ENCODE results near the gene RAPGEF5.
"Not testable (repeated sequence)": the region's sequence is repeated elsewhere in the genome, so short reads cannot be mapped to it uniquely, and the experiment has no call there.

The RAPGEF5 gene

GRCh38 chr7:22117222-22117621 lies 239.7 kb downstream of the RAPGEF5 start:
- no peak for DNase-seq (ENCODE audit: low read depth)

- no peak for DNase-seq (ENCODE audit: low read depth)
Measured at GRCh38 chr7:22116451-22117030, 240.4 kb downstream of the RAPGEF5 start.

GRCh38 chr7:22115689-22116088 lies 241.3 kb downstream of the RAPGEF5 start:
- no peak for DNase-seq (ENCODE audit: low read depth)

GRCh38 chr7:22114440-22114981 lies 242.4 kb downstream of the RAPGEF5 start:
- no peak for DNase-seq (ENCODE audit: low read depth)

GRCh38 chr7:22113041-22113440 lies 243.9 kb downstream of the RAPGEF5 start:
- DNase-seq (ENCODE audit: low read depth): no peak

- no peak for DNase-seq (ENCODE audit: low read depth)
Measured at GRCh38 chr7:22111661-22112060, 245.3 kb downstream of the RAPGEF5 start.

- no peak for DNase-seq (ENCODE audit: low read depth)
Measured at GRCh38 chr7:22110881-22111280, 246.1 kb downstream of the RAPGEF5 start.

- DNase-seq (ENCODE audit: low read depth): peak; percentile 34
Measured at GRCh38 chr7:22110227-22110839, 246.6 kb downstream of the RAPGEF5 start.

GRCh38 chr7:22109761-22110160 lies 247.2 kb downstream of the RAPGEF5 start:
- DNase-seq (ENCODE audit: low read depth): no peak

- no peak for DNase-seq (ENCODE audit: low read depth)
Measured at GRCh38 chr7:22108151-22108845, 248.7 kb downstream of the RAPGEF5 start.

- DNase-seq (ENCODE audit: low read depth): no peak
Measured at GRCh38 chr7:22105550-22105949, 251.4 kb downstream of the RAPGEF5 start.

GRCh38 chr7:22094413-22095342 lies 262.3 kb downstream of the RAPGEF5 start:
- no peak for DNase-seq (ENCODE audit: low read depth)

- no peak for DNase-seq (ENCODE audit: low read depth)
Measured at GRCh38 chr7:22093936-22094335, 263.0 kb downstream of the RAPGEF5 start.

- no peak for DNase-seq (ENCODE audit: low read depth)
Measured at GRCh38 chr7:22093001-22093400, 264.0 kb downstream of the RAPGEF5 start.

GRCh38 chr7:22090958-22091525 lies 265.9 kb downstream of the RAPGEF5 start:
- DNase-seq (ENCODE audit: low read depth): not testable (repeated sequence)

GRCh38 chr7:22090512-22090911 lies 266.4 kb downstream of the RAPGEF5 start:
- DNase-seq (ENCODE audit: low read depth): no peak

GRCh38 chr7:22090107-22090506 lies 266.8 kb downstream of the RAPGEF5 start:
- DNase-seq (ENCODE audit: low read depth): no peak

GRCh38 chr7:22088827-22089226 lies 268.1 kb downstream of the RAPGEF5 start:
- no peak for DNase-seq (ENCODE audit: low read depth)

- DNase-seq (ENCODE audit: low read depth): no peak
Measured at GRCh38 chr7:22087861-22088260, 269.1 kb downstream of the RAPGEF5 start.

GRCh38 chr7:22083704-22084240 lies 273.2 kb downstream of the RAPGEF5 start:
- no peak for DNase-seq (ENCODE audit: low read depth)
